Heart right ventricle (tissue), 16 donors: ENCODE measurements around the gene ADGRG2. TPM values are rescaled to one million over a fixed set of nuclear protein-coding genes. Genes with fewer than 3 reads are reported as not detected.

Experiments
- ATAC-seq, 8 donors: fragments of 200-7000 bp; cut with Tn5 transposase; one replicate each; pipeline ENCODE4 v1.9.1; 2020; ENCODE audit warnings: mild to moderate bottlenecking in 8 of 8, moderate library complexity in 8 of 8, moderate number of reproducible peaks in 1 of 8
- DNase-seq, 2 donors: peaks; one replicate each; pipeline ENCODE4 v3.0.0-alpha.2; 2020
- H3K27ac ChIP-seq, 10 donors: fragments of 200-600 bp; sonication (generic) in 2 of 10; one replicate each; pipeline versions ENCODE4 v1.5.0 to v1.8.0; 2020 to 2022; ENCODE audit warnings: mild to moderate bottlenecking in 3 of 10
- H3K27me3 ChIP-seq, 7 donors: fragments of 200-600 bp; one replicate each; pipeline ENCODE4 v1.8.0; 2021 to 2022; ENCODE audit warnings: mild to moderate bottlenecking in 2 of 7
- H3K36me3 ChIP-seq, 9 donors: fragments of 200-600 bp; sonication (generic) in 1 of 9; one replicate each; pipeline versions ENCODE4 v1.5.0 to v1.8.0; 2020 to 2022; ENCODE audit warnings: mild to moderate bottlenecking in 2 of 9
- H3K4me1 ChIP-seq, 9 donors: fragments of 200-600 bp; sonication (generic) in 1 of 9; one replicate each; pipeline versions ENCODE4 v1.5.0 to v1.8.0; 2020 to 2022; ENCODE audit warnings: mild to moderate bottlenecking in 4 of 9
- H3K4me3 ChIP-seq, 10 donors: fragments of 200-600 bp; sonication (generic) in 2 of 10; one replicate each; pipeline versions ENCODE4 v1.5.0 to v1.8.0; 2020 to 2022; ENCODE audit warnings: mild to moderate bottlenecking in 7 of 10, moderate library complexity in 2 of 10
- H3K9me3 ChIP-seq, 11 donors: fragments of 200-600 bp in 10 of 11; sonication (generic) in 2 of 11; one replicate each; pipeline versions ENCODE4 v1.5.0 to v1.8.0; 2013 to 2022; ENCODE audit warnings: mild to moderate bottlenecking in 2 of 11, control low read depth in 1 of 11, moderate library complexity in 1 of 11
- CTCF ChIP-seq, 9 donors: fragments of 200-600 bp; sonication (generic) in 2 of 9; IDR thresholded peaks; one replicate each; pipeline versions ENCODE4 v1.5.0 to v1.8.0; 2021 to 2022; ENCODE audit warnings: antibody characterized with exemption in 9 of 9, mild to moderate bottlenecking in 5 of 9, moderate library complexity in 1 of 9
- WGBS, 2 donors: extraction: QIAGEN DNeasy Blood & Tissue Kit; methylation state at CpG; one replicate each; pipeline ENCODE4 v1.1.7; 2013; ENCODE audit warnings: inconsistent platforms in 1 of 2; 5-methylcytosine and 5-hydroxymethylcytosine counted together
- intact Hi-C, 10 donors: fragments of 100-400 bp; cut with DNase I; formaldehyde crosslinking; loops; one replicate each; pipeline versions ENCODE4 v1.11.1 to v1.14.2; 2022
- long read RNA-seq, 3 donors: library from polyadenylated mRNA; unstranded; transcript quantifications; one replicate each; pipeline ENCODE4 v2.0.0, GENCODE V29; 2020 to 2021
- polyA plus RNA-seq, 2 donors: library from polyadenylated mRNA; stranded (reverse); fragments of 200-250 nt; gene quantifications; one replicate each; pipeline ENCODE4 v1.2.3, GENCODE V29; 2013
- total RNA-seq, 10 donors: library from RNA; stranded (reverse); fragmentation: NEBNext Ultra II Directional in 3 of 10; extraction: Animal tissue kit (Norgen Biotek cat#: 25700) in 3 of 10; gene quantifications; one replicate each; pipeline versions ENCODE4 v1.2.1 to v1.2.4, GENCODE V29; 2021 to 2023
- donor health status: Arrhythmogenic right ventricular cardiomyopathy.
- donor health status: ischemic (EF 13 %, LVEDD 7.1; RV severe dilation, severe dysfunction).
- donor health status: healthy with polysubstance abuse.
- donor health status: DM: no; HTN: yes; CAD: no.
- donor health status: DM: no; HTN: no; CAD: no.
- donor health status: ischemic (EF 25% LVEDD 6.9; RV normal size, moderate dysfunction).
- donor health status: ischemic (EF 25% LVEDD 5.7; RV mildly dilated, moderate dysfunction).
- donor health status: healthy.
- donor health status: DM: yes; HTN: yes; CAD: no.
- donor health status: Ischemic cardiomyopathy.
- donor health status: ischemic (EF 35%, LVEDD 5.7; RV mildly dilated, moderate dysfunction).
- donor health status: nonischemic (EF 11% LVEDD 7.7; RV severe dilation, severe dysfunction).
- donor health status: DM: yes; HTN: yes; CAD: no.
- donor health status: PGD.
- donor health status: ischemic (EF 29% LVEDD 5.4; RV normal size, mild dysfunction).
- donor health status: nonischemic (EF 23%, LVEDD 6.1; RV moderate dilation, normal function).

ADGRG2 gene
- total RNA-seq (under 1 TPM; 0.11 to 0.52 (median 0.25) TPM), polyA plus RNA-seq (under 1 TPM; 0.51 to 0.62 TPM)
- long read RNA-seq, donor 1, partial matches to known transcripts = 0 of 1 reads
- long read RNA-seq, donor 1, other reads (novel, unspliced or antisense) = 1 of 1 reads
- long read RNA-seq, donor 2, partial matches to known transcripts = 0 of 1 reads
- long read RNA-seq, donor 2, other reads (novel, unspliced or antisense) = 1 of 1 reads
- long read RNA-seq, donor 3, partial matches to known transcripts = 0 of 1 reads
- long read RNA-seq, donor 3, other reads (novel, unspliced or antisense) = 1 of 1 reads

GRCh38 chrX:19121898-19122640 is at the start of gene ADGRG2:
ADGRG2 (minus strand) TSS chrX:19122468; CDS start chrX:19068834, 53,634 bp downstream.
- Histone ChIP-seq H3K27ac (no peak within 1 kb of the TSS), H3K4me3 (peak within 1 kb of the TSS; percentile 25 to 59 (median 48)), H3K9me3 (peaks cover 0 to 1% (median 0%) of the 10 kb centered on the region in 11 donors), H3K27me3 (peaks cover 0 to 84% (median 0%) of the 10 kb centered on the region in 7 donors), H3K36me3 (no peaks in the 10 kb centered on the region), H3K4me1 (peaks cover 0 to 3% (median 0%) of the 10 kb centered on the region in 9 donors)
- peak in 6 of 9 donors; percentile 10 to 39 (median 28) for TF ChIP-seq CTCF (IDR thresholded peaks at IDR 0.05)
- WGBS, 2 donors = 1% methylated on average over 18 to 80 of the region's 107 CpGs
- intact Hi-C loops = no loop called here
- ATAC-seq = peak in 7 of 8 donors; percentile 55 to 89 (median 65)
- peak; percentile 6 to 30 for DNase-seq

GRCh38 chrX:19168609-19169008 is 46.3 kb upstream of the ADGRG2 start:
- no peak for DNase-seq
- Histone ChIP-seq H3K4me1 (no peaks in the 10 kb centered on the region), H3K9me3 (peaks cover 0 to 7% (median 0%) of the 10 kb centered on the region in 11 donors), H3K4me3 (no peak overlapping the region), H3K36me3 (no peaks in the 10 kb centered on the region), H3K27me3 (no peaks in the 10 kb centered on the region), H3K27ac (no peak overlapping the region)
- intact Hi-C loops = no loop called here
- 88 to 92% methylated on average over 5 of the region's 5 CpGs for WGBS, 2 donors
- no peak for TF ChIP-seq CTCF (IDR thresholded peaks at IDR 0.05)
- no peak for ATAC-seq

GRCh38 chrX:19162851-19163250 is 40.6 kb upstream of the ADGRG2 start:
- no peak overlapping the region for H3K27ac ChIP-seq
- no peak overlapping the region for H3K4me3 ChIP-seq
- intact Hi-C loops = no loop called here
- H3K9me3 ChIP-seq = no peaks in the 10 kb centered on the region
- no peak for TF ChIP-seq CTCF (IDR thresholded peaks at IDR 0.05)
- 74 to 84% methylated on average over 8 of the region's 8 CpGs for WGBS, 2 donors
- H3K4me1 ChIP-seq = no peaks in the 10 kb centered on the region
- DNase-seq (no peak), ATAC-seq (no peak)
- no peaks in the 10 kb centered on the region for H3K36me3 ChIP-seq
- no peaks in the 10 kb centered on the region for H3K27me3 ChIP-seq

GRCh38 chrX:19156186-19156585 is 33.9 kb upstream of the ADGRG2 start:
- 44 to 46% methylated on average over 4 of the region's 4 CpGs for WGBS, 2 donors
- TF ChIP-seq CTCF (IDR thresholded peaks at IDR 0.05) = no peak

More at GRCh38 chrX:19156186-19156585, 33.9 kb upstream of the ADGRG2 start:
- ATAC-seq = no peak
- Histone ChIP-seq H3K4me3 (no peak overlapping the region), H3K9me3 (no peaks in the 10 kb centered on the region), H3K27me3 (no peaks in the 10 kb centered on the region), H3K36me3 (no peaks in the 10 kb centered on the region), H3K4me1 (no peaks in the 10 kb centered on the region), H3K27ac (no peak overlapping the region)
- intact Hi-C loops = no loop called here
- DNase-seq = no peak
